ENCODE data around the gene USP22. TPM values are rescaled to one million over a fixed set of nuclear protein-coding genes. Genes with fewer than 3 reads are reported as not detected.
A peak's percentile ranks its signal among the peaks of the same experiment; 100 is the strongest.
"Not testable (repeated sequence)": the region's sequence is repeated elsewhere in the genome, so short reads cannot be mapped to it uniquely, and the experiment has no call there.

The USP22 gene
- total and polyA plus RNA-seq, 10 of the 15 experiments (the other 5 are each of a cell fraction or from before 2014, with no cell fraction given), result 10.8 to 218 (median 98.8) TPM

GRCh38 chr17:20979792-20980083 is 63.1 kb downstream of the USP22 start (continued):
- TF ChIP-seq, protein P1, sequence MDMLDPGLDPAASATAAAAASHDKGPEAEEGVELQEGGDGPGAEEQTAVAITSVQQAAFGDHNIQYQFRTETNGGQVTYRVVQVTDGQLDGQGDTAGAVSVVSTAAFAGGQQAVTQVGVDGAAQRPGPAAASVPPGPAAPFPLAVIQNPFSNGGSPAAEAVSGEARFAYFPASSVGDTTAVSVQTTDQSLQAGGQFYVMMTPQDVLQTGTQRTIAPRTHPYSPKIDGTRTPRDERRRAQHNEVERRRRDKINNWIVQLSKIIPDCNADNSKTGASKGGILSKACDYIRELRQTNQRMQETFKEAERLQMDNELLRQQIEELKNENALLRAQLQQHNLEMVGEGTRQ (IDR thresholded peaks at IDR 0.05; ENCODE audit: borderline replicate concordance, low read depth, low read length), result no peak
- no peak for TF ChIP-seq NR2C2 (IDR thresholded peaks at IDR 0.05; ENCODE audit: borderline replicate concordance, control insufficient read depth, insufficient read length, low read depth)
- TF ChIP-seq SUZ12 (IDR thresholded peaks at IDR 0.05; ENCODE audit: unreplicated experiment), result no peak
- no peak for TF ChIP-seq RFX5 (IDR thresholded peaks at IDR 0.05; ENCODE audit: low read depth, low read length)
- TF ChIP-seq, protein P2, sequence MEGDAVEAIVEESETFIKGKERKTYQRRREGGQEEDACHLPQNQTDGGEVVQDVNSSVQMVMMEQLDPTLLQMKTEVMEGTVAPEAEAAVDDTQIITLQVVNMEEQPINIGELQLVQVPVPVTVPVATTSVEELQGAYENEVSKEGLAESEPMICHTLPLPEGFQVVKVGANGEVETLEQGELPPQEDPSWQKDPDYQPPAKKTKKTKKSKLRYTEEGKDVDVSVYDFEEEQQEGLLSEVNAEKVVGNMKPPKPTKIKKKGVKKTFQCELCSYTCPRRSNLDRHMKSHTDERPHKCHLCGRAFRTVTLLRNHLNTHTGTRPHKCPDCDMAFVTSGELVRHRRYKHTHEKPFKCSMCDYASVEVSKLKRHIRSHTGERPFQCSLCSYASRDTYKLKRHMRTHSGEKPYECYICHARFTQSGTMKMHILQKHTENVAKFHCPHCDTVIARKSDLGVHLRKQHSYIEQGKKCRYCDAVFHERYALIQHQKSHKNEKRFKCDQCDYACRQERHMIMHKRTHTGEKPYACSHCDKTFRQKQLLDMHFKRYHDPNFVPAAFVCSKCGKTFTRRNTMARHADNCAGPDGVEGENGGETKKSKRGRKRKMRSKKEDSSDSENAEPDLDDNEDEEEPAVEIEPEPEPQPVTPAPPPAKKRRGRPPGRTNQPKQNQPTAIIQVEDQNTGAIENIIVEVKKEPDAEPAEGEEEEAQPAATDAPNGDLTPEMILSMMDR (IDR thresholded peaks at IDR 0.05 in 2 of 3, conservative IDR thresholded peaks at IDR 0.05 in 1 of 3; ENCODE audit: control insufficient read depth in 2 of 3, extremely low read depth in 1 of 3, insufficient read depth in 1 of 3, low read depth in 3 of 3, low read length in 3 of 3), result no peak
- TF ChIP-seq ZBED1 (IDR thresholded peaks at IDR 0.05; ENCODE audit: borderline replicate concordance), result no peak
- no peak for TF ChIP-seq BHLHE40 (IDR thresholded peaks at IDR 0.05; ENCODE audit: borderline replicate concordance in 1 of 2, low read depth in 2 of 2, low read length in 1 of 2)
- no peak for TF ChIP-seq ZNF384 (IDR thresholded peaks at IDR 0.05; ENCODE audit: borderline replicate concordance, low read depth, low read length)
- TF ChIP-seq PML (IDR thresholded peaks at IDR 0.05; ENCODE audit: low read length), result no peak

DNA sequence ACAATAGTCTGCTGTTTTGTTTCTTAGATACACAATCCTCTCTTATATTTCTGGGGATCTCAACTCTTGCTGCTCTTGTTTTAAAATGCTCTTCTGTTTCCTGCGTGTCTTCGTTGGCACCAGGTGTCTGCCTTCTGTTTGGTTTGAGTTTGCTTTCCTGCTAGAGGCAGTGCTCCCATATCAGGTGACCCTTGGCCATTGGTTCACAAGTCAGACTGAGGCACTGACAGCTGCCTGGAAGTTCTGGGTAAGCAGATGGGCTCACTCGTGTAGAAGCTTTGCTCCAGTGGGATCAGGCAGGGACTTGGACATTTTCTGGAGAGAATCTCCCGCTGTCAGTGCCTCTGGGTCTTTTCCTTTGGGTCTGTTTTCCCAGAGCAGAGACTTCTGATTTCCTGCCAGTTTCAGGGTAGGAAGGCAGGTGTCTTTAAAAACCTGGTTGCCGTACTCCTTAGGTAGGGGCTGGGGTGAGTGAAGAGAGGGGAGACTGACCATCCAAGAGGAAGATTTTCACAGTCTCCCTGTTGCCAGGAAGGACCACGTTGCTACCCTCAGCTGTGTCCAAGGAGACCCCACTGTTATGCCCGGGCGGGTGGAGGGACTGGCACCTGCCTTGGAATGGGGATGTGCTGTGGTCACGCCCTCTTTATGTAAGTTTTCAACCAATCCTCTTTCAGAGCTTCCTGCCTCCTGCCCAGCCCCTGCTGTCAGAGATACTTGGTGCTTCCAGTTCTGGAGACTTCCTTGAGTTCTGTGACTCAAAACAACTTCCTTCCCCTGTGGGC is 63.6 kb downstream of the USP22 start:
- H3K9ac ChIP-seq (ENCODE audit: control insufficient read depth, insufficient read depth, low read length); H3K27ac ChIP-seq (ENCODE audit: control insufficient read depth, insufficient read depth); H4K20me1 ChIP-seq (ENCODE audit: control insufficient read depth, insufficient read depth); H3K79me2 ChIP-seq (ENCODE audit: control insufficient read depth, insufficient read depth, low read length); BruUV-seq (replicated peaks); H3K4me3 ChIP-seq; intact Hi-C loops (cut with micrococcal nuclease; ENCODE audit: unreplicated experiment); DNase-seq (ENCODE audit: low read depth, low spot score); H3K27me3 ChIP-seq (replicated peaks in 1 of 2; ENCODE audit: control insufficient read depth in 2 of 2, insufficient read depth in 2 of 2, low read length in 1 of 2); SMC1A ChIA-PET (ENCODE audit: uncharacterized antibody, unreplicated experiment); H3K4me1 ChIP-seq (ENCODE audit: control insufficient read depth, insufficient read depth, low read length); H3K36me3 ChIP-seq (ENCODE audit: control insufficient read depth in 2 of 2, insufficient read depth in 2 of 2, low read length in 1 of 2); H3K4me2 ChIP-seq (ENCODE audit: control insufficient read depth, insufficient read depth); in situ Hi-C loops (cut with MboI); ATAC-seq; H3K9me3 ChIP-seq (replicated peaks; ENCODE audit: control insufficient read depth, insufficient read depth, low read length); H2AFZ ChIP-seq (ENCODE audit: control insufficient read depth, low read depth, low read length); POLR2A ChIA-PET: not testable (repeated sequence)
- ChIA-PET RAD21 (ENCODE audit: unreplicated experiment) (interaction anchor here (0.5 kb wide), 1 partner anchor 14 kb away, joined by 4 read pairs; no protein-coding TSS in a partner anchor), CTCF (interaction anchor here (1.4 kb wide), 1 partner anchor 14 kb away, joined by 4 read pairs; no protein-coding TSS in a partner anchor)
- WGBS (ENCODE audit: insufficient coverage, insufficient replicate concordance, low lambda C conversion rate, missing lambda C conversion rate), result 18% methylated on average over 8 of the region's 9 CpGs
- peak; percentile 76 for FAIRE-seq

DNA sequence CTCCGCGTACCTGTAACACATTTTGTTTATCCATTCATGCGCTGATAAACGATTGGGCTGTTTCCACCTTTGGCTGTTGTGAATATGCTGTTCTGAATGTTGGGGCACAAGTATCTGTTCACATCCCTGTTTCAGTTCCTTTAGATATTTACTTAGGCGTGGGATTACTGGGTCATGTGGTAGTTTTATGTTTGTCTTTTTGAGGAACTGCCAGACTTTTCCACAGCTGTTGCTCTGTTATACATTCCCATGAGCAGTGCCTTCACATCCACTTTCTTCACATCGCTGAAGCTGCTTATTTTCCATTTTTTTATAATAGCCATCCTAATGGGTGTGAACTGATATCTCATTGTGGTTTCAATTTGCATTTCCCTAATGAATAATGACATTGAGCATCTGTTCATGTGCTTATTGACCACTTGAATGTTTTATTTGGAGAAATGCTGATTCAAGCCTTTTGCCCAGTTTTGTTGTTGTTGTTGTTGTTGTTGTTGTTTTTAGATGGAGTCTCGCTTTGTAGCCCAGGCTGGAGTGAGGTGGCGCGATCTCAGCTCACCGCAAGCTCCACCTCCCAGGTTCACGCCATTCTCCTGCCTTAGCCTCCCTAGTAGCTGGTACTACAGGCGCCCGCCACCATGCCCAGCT is 65.1 kb downstream of the USP22 start:
- DNase-seq (ENCODE audit: low read depth, low spot score); H3K27me3 ChIP-seq (replicated peaks in 1 of 2; ENCODE audit: control insufficient read depth in 2 of 2, insufficient read depth in 2 of 2, low read length in 1 of 2); H3K9ac ChIP-seq (ENCODE audit: control insufficient read depth, insufficient read depth, low read length); H4K20me1 ChIP-seq (ENCODE audit: control insufficient read depth, insufficient read depth); intact Hi-C loops (cut with micrococcal nuclease; ENCODE audit: unreplicated experiment); BruUV-seq (replicated peaks); H3K4me3 ChIP-seq; H3K79me2 ChIP-seq (ENCODE audit: control insufficient read depth, insufficient read depth, low read length); RAD21 ChIA-PET (ENCODE audit: unreplicated experiment); POLR2A ChIA-PET; H3K9me3 ChIP-seq (replicated peaks; ENCODE audit: control insufficient read depth, insufficient read depth, low read length); H3K27ac ChIP-seq (ENCODE audit: control insufficient read depth, insufficient read depth); H3K36me3 ChIP-seq (ENCODE audit: control insufficient read depth in 2 of 2, insufficient read depth in 2 of 2, low read length in 1 of 2); SMC1A ChIA-PET (ENCODE audit: uncharacterized antibody, unreplicated experiment); H2AFZ ChIP-seq (ENCODE audit: control insufficient read depth, low read depth, low read length); H3K4me1 ChIP-seq (ENCODE audit: control insufficient read depth, insufficient read depth, low read length); H3K4me2 ChIP-seq (ENCODE audit: control insufficient read depth, insufficient read depth); in situ Hi-C loops (cut with MboI); ATAC-seq: not testable (repeated sequence)
- WGBS (ENCODE audit: insufficient coverage, insufficient replicate concordance, low lambda C conversion rate, missing lambda C conversion rate), result 69% methylated on average over 13 of the region's 13 CpGs
- CTCF ChIA-PET, result interaction anchor here (0.6 to 1.4 kb wide), 2 partner anchors 15 to 70 kb away, joined by 3 to 4 read pairs; no protein-coding TSS in a partner anchor
- FAIRE-seq, result peak; percentile 71
